ENCODE results near the gene ZNF598.
"Not testable (repeated sequence)": the region's sequence is repeated elsewhere in the genome, so short reads cannot be mapped to it uniquely, and the experiment has no call there.

The ZNF598 gene

GRCh38 chr16:1957434-1958142, 52.0 kb downstream of the ZNF598 start:
- not testable (repeated sequence) for DNase-seq

DNA sequence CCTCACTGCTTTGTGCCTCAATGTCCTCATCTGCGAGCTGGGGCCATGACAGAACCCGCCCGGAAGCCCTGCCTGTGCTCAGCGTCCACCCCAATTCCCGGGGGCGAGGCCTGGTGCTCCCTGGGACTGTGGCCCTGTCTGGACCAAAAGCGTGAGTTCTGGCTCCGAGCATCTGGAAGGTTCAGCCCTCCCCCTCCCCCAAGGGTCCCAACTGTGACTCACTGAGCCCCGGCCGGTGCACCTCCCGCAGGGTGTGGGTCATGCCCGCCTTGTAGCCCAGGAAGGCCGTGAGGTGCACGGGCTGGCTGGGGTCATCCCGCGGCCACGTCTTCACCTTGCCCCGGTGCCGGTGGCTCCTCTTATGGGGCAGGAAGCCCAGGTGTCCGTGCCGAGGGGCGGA, 55.9 kb downstream of the ZNF598 start:
- no peak for DNase-seq

DNA sequence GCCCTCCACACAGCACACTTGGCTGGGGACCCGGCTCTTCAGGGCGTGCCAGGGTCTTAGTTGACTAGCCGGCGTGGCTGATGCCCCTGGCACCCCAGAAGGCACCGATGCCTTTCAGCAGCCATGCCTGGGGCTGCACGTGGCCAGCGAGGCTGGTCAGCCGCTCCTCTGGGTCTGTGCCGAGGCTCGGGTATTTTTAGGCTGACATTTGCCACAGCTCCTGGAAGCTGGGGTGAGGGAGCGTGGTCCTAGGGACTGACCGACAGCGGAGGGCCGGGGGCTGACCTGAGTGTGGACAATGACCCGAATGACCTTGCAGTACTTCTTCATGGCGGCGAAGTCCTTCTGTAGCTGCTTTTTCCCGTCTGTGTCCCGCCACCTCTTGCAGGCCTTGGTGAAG, 59.1 kb downstream of the ZNF598 start:
- DNase-seq: no peak

DNA sequence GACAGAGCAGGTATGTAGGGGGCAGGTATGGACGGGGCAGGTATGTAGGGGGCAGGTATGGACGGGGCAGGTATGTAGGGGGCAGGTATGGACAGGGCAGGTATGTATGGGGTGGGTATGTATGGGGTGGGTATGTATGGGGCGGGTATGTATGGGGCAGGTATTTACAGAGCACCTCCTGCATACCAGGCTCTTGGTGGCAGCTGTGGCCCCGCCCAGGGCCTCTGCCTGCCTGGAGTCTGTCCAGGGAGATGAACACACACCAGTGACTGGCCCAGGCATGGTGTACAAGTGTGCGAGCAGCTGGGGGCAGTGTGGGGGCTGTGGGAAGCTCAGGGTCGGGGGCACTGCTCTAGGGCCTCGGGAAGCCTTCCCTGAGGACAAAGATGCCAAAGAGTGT, 59.6 kb downstream of the ZNF598 start:
- no peak for DNase-seq

DNA sequence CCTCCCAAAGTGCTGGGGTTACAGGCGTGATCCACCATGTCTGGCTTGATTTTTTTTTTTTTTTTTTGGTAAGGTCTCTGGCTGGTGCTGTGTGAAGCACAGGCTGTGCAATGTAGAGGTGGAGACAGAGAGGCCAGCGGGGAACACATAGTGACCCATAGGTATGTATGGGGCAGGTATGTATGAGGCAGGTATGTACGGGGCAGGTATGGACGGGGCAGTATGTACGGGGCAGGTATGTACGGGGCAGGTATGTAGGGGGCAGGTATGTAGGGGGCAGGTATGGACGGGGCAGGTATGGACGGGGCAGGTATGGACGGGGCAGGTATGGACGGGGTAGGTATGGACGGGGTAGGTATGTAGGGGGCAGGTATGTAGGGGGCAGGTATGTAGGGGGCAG, 60.1 kb downstream of the ZNF598 start:
- DNase-seq: no peak
